Activated CD4-positive, alpha-beta T cell treated with anti-CD3 and anti-CD28 coated beads, Interleukin-2, amount 10 ng/mL, durations not matched to agents 24 days and 14 days (primary cell): ENCODE data around the gene COL23A1. TPM values are rescaled to one million over a fixed set of nuclear protein-coding genes. Genes with fewer than 3 reads are reported as not detected.

ENCODE experiments used
- DNase-seq: peaks from one replicate; pipeline ENCODE4 v3.0.0; 2022
- H3K27ac Mint-ChIP-seq: one replicate; pipeline ENCODE4 v1.8.0; 2022; ENCODE audit warnings: mild to moderate bottlenecking, mixed read lengths
- H3K27me3 Mint-ChIP-seq: one replicate; pipeline ENCODE4 v1.8.0; 2022; ENCODE audit warnings: mixed read lengths
- H3K36me3 Mint-ChIP-seq: one replicate; pipeline ENCODE4 v1.8.0; 2022; ENCODE audit warnings: low read depth, mild to moderate bottlenecking, mixed read lengths
- H3K4me1 Mint-ChIP-seq: one replicate; pipeline ENCODE4 v1.8.0; 2021; ENCODE audit warnings: mixed read lengths
- H3K4me3 Mint-ChIP-seq: one replicate; pipeline ENCODE4 v1.8.0; 2022; ENCODE audit warnings: mild to moderate bottlenecking, moderate library complexity, mixed read lengths
- H3K9me3 Mint-ChIP-seq: one replicate; pipeline ENCODE4 v1.8.0; 2021; ENCODE audit warnings: mixed read lengths
- intact Hi-C: fragments of 100-400 bp; cut with micrococcal nuclease; formaldehyde crosslinking; loops from one replicate; pipeline ENCODE4 v1.15.1; 2023
- total RNA-seq: library from RNA; stranded (reverse); gene quantifications from 2 replicates; pipeline ENCODE4 v1.2.3, GENCODE V29; 2022

Gene COL23A1
- total RNA-seq, 1 donor from 2014 or later = 0.07 TPM

- no peak overlapping the region for H3K4me3 Mint-ChIP-seq
- no peaks in the 10 kb centered on the region for H3K27me3 Mint-ChIP-seq
- no peak for DNase-seq
- no peaks in the 10 kb centered on the region for H3K36me3 Mint-ChIP-seq
- H3K4me1 Mint-ChIP-seq = no peaks in the 10 kb centered on the region
- H3K9me3 Mint-ChIP-seq = no peaks in the 10 kb centered on the region
- intact Hi-C loops = no loop called here
- no peak overlapping the region for H3K27ac Mint-ChIP-seq
These were observed 119.5 kb downstream of the COL23A1 start for GRCh38 chr5:178470760-178471025.

- H3K27ac Mint-ChIP-seq = no peak overlapping the region
- no peaks in the 10 kb centered on the region for H3K36me3 Mint-ChIP-seq
- no peaks in the 10 kb centered on the region for H3K9me3 Mint-ChIP-seq
- H3K4me3 Mint-ChIP-seq = no peak overlapping the region
- no peaks in the 10 kb centered on the region for H3K27me3 Mint-ChIP-seq
- intact Hi-C loops = no loop called here
- no peaks in the 10 kb centered on the region for H3K4me1 Mint-ChIP-seq
- DNase-seq = no peak
These were observed 120.0 kb downstream of the COL23A1 start for GRCh38 chr5:178469975-178470759.

- Mint-ChIP-seq H3K36me3 (no peaks in the 10 kb centered on the region), H3K4me3 (no peak overlapping the region), H3K9me3 (no peaks in the 10 kb centered on the region), H3K27ac (no peak overlapping the region), H3K27me3 (no peaks in the 10 kb centered on the region), H3K4me1 (no peaks in the 10 kb centered on the region)
- no peak for DNase-seq
- intact Hi-C loops = no loop called here
These were observed 120.9 kb downstream of the COL23A1 start for GRCh38 chr5:178469011-178469974.

DNA sequence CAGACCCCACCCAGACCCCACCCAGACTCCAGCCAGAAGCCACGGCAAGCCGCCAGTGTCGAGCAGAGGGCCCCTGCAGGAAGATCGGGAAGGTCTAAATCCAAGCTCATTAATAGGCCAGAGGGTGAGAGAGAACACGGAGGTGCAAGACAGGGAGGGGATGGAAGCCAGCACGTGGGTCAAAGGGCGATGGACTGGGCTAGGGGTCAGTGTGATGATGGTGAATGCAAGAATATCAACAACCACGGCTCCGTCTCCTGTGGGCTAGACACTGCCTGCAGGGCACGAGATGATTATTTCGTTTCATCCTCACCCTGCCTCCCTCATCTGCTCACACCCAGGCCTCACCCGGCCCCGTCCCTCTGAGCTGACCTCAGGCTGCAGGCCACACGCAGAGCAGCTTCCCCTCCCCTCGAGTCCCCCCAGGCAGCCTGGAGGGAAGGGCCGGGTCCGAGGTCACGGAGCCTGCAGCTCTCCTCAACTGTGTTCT lies 122.0 kb downstream of the COL23A1 start:
- H3K4me3 Mint-ChIP-seq = no peak overlapping the region
- H3K36me3 Mint-ChIP-seq = no peaks in the 10 kb centered on the region
- H3K27me3 Mint-ChIP-seq = no peaks in the 10 kb centered on the region
- H3K4me1 Mint-ChIP-seq = no peaks in the 10 kb centered on the region
- DNase-seq = no peak
- H3K9me3 Mint-ChIP-seq = no peaks in the 10 kb centered on the region
- intact Hi-C loops = no loop called here
- no peak overlapping the region for H3K27ac Mint-ChIP-seq

DNA sequence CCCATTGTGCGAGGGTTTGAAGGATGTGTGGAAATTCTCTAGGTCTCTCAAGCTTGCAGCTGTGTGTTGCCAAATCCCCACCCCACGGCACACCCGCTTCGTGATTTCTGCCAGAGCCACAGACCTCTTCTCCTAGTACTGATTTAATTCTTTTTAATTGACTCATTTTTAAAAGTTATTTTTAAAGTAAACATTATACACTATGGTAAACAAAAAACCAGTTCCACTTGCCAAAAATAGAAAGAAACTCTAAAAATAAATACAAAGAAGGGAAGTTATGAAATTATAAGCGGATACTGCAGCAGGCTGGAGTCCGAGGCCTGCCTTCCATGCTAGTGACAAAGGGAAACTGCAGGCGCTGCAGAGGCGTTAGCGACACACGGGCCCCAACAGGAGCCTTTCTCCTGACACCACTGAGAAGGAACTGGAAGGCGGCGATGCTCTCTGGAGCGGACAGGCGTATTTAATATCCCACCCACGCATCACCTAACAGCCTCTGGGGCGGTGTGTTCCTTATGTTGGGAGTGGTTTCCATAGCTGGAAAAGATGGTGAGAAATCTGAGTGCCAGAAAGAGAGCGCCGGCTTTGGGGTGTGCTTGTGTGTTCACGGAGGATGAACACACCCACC lies 122.5 kb downstream of the COL23A1 start:
- H3K4me3 Mint-ChIP-seq = no peak overlapping the region
- DNase-seq = no peak

DNA sequence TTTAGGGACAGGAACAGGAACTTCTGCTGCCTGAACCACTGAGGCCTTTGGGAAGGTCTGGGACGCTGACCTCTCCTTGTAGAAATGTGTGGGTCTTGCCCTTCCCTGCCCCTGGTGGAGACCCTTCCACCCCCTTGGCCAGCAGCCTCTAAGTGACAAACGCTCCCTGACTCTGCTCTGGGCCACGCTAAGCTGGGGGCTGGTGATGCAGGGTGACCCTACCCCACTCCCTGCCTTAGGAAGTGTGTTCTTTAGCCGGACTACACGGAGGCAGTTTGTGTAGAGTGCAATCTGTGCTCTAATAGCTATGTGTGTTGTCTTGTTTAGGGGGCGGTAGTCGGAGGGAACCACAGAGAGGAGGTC lies 123.0 kb downstream of the COL23A1 start:
- H3K27me3 Mint-ChIP-seq = no peaks in the 10 kb centered on the region
- H3K27ac Mint-ChIP-seq = no peak overlapping the region
- no peaks in the 10 kb centered on the region for H3K36me3 Mint-ChIP-seq
- H3K4me1 Mint-ChIP-seq = no peaks in the 10 kb centered on the region
- intact Hi-C loops = no loop called here
- no peaks in the 10 kb centered on the region for H3K9me3 Mint-ChIP-seq
- H3K4me3 Mint-ChIP-seq = no peak overlapping the region
- no peak for DNase-seq

More for the DNA sequence above, 122.5 kb downstream of the COL23A1 start:
- no peaks in the 10 kb centered on the region for H3K36me3 Mint-ChIP-seq
- H3K27ac Mint-ChIP-seq = no peak overlapping the region
- no peaks in the 10 kb centered on the region for H3K27me3 Mint-ChIP-seq
- no peaks in the 10 kb centered on the region for H3K4me1 Mint-ChIP-seq
- intact Hi-C loops = no loop called here
- no peaks in the 10 kb centered on the region for H3K9me3 Mint-ChIP-seq

DNA sequence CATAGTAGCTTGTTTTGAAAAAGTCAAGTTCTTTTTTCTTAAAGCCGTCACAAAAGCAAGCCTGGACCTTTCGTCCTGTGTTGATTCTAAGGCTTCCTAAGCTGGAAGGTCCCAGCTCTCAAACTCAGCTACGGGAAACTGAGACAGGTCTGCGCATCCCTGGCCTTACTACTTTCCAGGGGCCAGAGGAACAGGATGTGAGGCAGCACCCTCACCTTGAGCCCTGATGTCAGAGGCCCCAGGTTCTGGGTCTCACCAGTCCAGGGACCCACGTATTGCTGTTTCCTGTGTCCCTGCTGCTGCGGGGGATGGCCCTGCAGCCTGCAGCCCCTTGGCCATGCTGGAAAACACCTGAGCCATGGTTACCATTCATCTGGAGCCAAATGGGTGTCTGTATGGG lies 123.9 kb downstream of the COL23A1 start:
- Mint-ChIP-seq H3K4me1 (no peaks in the 10 kb centered on the region), H3K27me3 (peaks cover 2% of the 10 kb centered on the region), H3K36me3 (no peaks in the 10 kb centered on the region), H3K27ac (no peak overlapping the region), H3K9me3 (no peaks in the 10 kb centered on the region), H3K4me3 (no peak overlapping the region)
- DNase-seq = no peak
- intact Hi-C loops = no loop called here

DNA sequence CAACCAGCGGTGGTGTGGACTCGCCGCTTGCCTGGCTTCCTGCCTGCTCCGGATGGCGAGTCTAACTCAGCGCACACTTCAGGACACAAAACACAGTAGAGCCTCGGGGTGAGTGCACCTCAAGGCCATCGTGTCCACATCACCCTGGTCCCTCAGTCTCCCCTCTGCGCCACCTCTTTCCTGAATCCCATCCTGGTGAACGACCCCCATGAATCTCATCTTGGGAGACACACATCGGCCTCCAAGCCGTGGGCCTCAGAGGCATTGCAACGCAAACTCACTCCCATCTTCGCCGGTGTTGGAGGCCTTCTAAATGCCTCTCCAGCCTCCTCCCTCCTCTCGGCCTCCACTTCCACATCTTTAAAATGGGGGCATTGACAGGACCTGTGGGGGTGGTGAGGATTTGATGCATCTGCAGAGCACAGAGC lies 124.3 kb downstream of the COL23A1 start:
- intact Hi-C loops = no loop called here
- Mint-ChIP-seq H3K27me3 (peaks cover 2% of the 10 kb centered on the region), H3K9me3 (no peaks in the 10 kb centered on the region), H3K4me3 (no peak overlapping the region), H3K36me3 (no peaks in the 10 kb centered on the region), H3K4me1 (no peaks in the 10 kb centered on the region), H3K27ac (no peak overlapping the region)
- DNase-seq = no peak

DNA sequence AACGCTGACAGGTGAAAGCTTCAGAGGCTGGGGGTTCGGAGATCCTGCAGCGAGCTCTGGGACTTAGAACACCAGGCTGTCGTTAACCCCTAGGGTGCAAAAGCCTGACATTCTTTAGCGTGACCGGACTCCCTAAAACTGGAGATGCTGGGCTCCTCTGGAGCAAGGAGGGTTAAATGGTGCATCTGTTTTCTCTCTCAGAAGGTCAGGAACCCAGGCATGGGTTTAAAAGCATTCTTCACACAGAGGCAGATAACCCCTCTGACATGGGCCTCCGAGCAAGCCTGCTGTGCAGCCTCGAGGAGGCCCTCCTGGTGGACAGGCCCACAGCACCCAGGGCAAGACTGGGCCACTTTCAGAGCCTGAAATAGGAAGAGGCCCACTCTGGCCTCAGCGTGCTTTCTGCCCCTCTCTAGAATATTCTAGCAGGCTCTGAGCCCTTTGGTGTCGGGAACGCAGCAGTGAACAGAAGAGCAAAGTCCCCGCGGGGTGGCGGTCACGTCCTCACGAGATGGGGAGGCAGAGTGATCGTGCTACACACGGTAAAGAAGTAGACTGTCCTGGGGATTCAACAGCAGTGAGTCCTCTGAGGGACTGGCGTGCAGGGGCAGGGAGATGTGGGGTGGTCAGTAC lies 124.8 kb downstream of the COL23A1 start:
- Mint-ChIP-seq H3K27ac (no peak overlapping the region), H3K4me3 (no peak overlapping the region), H3K4me1 (no peaks in the 10 kb centered on the region), H3K9me3 (no peaks in the 10 kb centered on the region), H3K36me3 (no peaks in the 10 kb centered on the region), H3K27me3 (peaks cover 2% of the 10 kb centered on the region)
- DNase-seq = no peak
- intact Hi-C loops = no loop called here

DNA sequence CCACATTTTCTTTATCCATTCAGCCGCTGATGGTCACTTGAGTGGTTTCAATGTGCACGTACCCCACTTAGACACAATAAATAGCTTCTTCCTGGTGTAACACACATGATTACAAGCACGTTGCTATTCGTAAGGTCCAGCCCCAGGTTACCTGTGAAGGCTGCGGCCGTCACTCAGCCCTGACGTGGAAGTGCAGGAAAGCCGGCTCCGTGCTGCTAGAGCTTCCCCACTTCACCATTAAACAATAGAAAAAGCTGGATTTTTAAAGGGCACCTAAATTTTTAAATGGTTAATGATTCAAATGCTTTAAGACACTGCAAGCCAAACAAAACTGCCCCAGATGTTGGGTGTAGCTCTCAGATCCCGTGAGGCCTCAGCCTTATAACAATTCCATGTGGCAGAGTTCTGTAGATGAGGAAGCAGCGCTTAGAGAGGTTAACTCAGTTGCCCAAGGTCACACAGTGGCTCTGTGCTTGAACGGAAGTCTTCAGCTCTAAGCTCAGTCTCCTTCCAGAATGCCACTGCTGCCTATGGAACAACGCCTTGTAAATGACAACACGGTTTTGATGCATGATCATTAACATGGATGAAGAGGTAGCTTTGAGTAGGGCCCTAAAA lies 125.7 kb downstream of the COL23A1 start:
- intact Hi-C loops = no loop called here
- H3K27ac Mint-ChIP-seq = no peak overlapping the region
- H3K27me3 Mint-ChIP-seq = peaks cover 2% of the 10 kb centered on the region

DNA sequence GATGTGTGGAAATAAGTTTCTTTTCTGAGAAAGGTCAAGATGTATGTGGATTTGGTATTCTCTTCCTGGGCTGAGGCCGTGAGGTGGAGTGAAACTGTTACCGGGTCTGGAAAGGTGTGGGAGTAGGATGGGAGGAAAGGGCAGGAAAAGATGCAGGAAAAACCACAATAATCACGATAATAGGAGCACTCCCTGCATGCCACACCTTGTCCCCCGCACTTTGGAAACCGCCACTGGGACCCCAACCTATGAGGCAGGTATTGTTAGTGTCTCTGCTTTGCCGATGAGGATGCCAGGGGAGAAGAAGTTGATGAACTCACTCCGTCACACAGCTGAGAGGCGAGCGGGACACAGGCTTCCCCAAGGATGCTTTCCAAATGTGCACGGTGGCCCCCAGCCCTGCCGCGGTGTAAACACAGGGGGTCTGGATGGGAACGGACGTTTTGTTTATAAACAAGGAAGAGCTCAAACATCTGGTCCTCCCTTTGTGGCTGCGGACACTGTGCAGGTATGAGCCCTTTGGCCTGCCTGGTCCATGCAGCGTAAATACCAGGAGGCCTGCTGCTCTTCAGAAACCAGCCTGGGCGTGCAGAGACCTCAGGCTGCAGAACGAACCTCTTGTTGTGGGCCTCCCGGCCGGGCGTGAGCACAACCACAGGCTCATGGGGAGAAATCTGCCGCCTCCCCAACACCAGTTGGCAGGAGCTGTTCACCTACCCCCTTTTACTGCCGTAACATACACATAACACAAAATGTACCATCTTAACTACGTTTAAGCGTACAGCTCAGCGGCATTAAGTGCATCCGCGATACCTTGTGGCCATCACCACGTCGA lies 126.7 kb downstream of the COL23A1 start:
- H3K27ac Mint-ChIP-seq = no peak overlapping the region
- H3K9me3 Mint-ChIP-seq = no peaks in the 10 kb centered on the region
- intact Hi-C loops = no loop called here
- H3K36me3 Mint-ChIP-seq = no peaks in the 10 kb centered on the region
- H3K4me1 Mint-ChIP-seq = no peaks in the 10 kb centered on the region
- H3K27me3 Mint-ChIP-seq = peaks cover 2% of the 10 kb centered on the region
- no peak for DNase-seq
- no peak overlapping the region for H3K4me3 Mint-ChIP-seq

More for the DNA sequence above, 125.7 kb downstream of the COL23A1 start:
- no peaks in the 10 kb centered on the region for H3K4me1 Mint-ChIP-seq
- H3K4me3 Mint-ChIP-seq = no peak overlapping the region
- H3K36me3 Mint-ChIP-seq = no peaks in the 10 kb centered on the region
- DNase-seq = no peak
- H3K9me3 Mint-ChIP-seq = no peaks in the 10 kb centered on the region

DNA sequence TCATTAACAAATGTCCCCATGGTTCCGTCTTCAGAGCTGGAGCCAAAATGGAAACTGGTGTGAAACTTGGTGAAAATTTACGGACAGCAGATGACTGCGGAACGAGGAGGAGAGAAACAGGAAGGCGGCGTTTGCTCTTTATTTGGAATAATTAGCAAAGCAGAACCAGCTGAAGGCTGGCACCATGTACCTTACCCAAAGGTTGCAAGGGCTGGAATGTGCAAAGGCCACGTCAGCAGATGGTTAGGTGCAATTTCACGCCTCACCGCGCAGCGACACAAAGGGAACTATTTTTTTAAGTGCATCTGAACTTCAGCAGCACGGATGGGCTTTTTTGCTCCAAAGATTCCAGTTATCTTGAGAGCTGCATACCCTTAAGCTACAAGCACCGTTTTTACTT lies 127.4 kb downstream of the COL23A1 start:
- Mint-ChIP-seq H3K27ac (no peak overlapping the region), H3K4me3 (no peak overlapping the region), H3K9me3 (no peaks in the 10 kb centered on the region), H3K36me3 (no peaks in the 10 kb centered on the region), H3K4me1 (no peaks in the 10 kb centered on the region), H3K27me3 (peaks cover 2% of the 10 kb centered on the region)
- no peak for DNase-seq
- intact Hi-C loops = no loop called here

DNA sequence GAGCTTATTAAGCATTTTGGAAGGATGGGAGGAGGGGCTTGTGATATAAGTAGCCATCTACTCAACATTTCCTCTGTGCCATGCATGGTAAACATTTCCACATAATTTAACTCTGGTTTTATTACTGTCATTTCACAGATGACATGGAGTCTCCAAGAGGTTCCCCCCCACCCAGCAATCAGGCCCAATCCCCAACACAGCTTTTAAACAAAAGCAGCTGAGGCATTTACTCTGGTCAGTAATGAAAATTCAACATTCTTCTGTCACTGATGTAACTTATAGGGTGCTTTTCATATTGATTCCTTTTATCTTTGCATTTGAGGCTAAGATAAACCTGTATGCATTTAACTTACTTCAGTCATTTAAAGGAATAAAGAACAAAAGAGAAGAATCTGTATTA lies 128.1 kb downstream of the COL23A1 start:
- H3K27me3 Mint-ChIP-seq = peaks cover 2% of the 10 kb centered on the region
- H3K27ac Mint-ChIP-seq = no peak overlapping the region
- no peaks in the 10 kb centered on the region for H3K4me1 Mint-ChIP-seq
- intact Hi-C loops = no loop called here
- DNase-seq = no peak
- no peak overlapping the region for H3K4me3 Mint-ChIP-seq
- no peaks in the 10 kb centered on the region for H3K9me3 Mint-ChIP-seq
- H3K36me3 Mint-ChIP-seq = no peaks in the 10 kb centered on the region
